Measurements from ENCODE around the gene SDHD. TPM values are rescaled to one million over a fixed set of nuclear protein-coding genes. Genes with fewer than 3 reads are reported as not detected.

Gene SDHD
- total and polyA plus RNA-seq, 9 of the 15 experiments (the other 6 are each of a cell fraction or from before 2014, with no cell fraction given): 150 to 1,225 (median 215) TPM

GRCh38 chr11:112044961-112045360 lies 41.7 kb upstream of the SDHD start (continued):
- TF ChIP-seq KDM1A (IDR thresholded peaks at IDR 0.05): peak; percentile 92 to 93
- no peak for TF ChIP-seq ZC3H11A (IDR thresholded peaks at IDR 0.05; ENCODE audit: low read depth, low read length)
- peak; percentile 94 for TF ChIP-seq MAFG (tag; conservative IDR thresholded peaks at IDR 0.05)
- peak in 1 of 2 experiments; percentile 56; a peak in 1 of 4 replicates for TF ChIP-seq ZMIZ1 (IDR thresholded peaks at IDR 0.05; ENCODE audit: low read depth in 2 of 2, low read length in 2 of 2)
- TF ChIP-seq POLR2AphosphoS5 (IDR thresholded peaks at IDR 0.05; ENCODE audit: control insufficient read depth, insufficient read depth, low read depth, low read length): peak; percentile 65; the same call in 1 of the 2 replicates
- TF ChIP-seq ESRRB (CRISPR knock-in tag; IDR thresholded peaks at IDR 0.05; ENCODE audit: borderline replicate concordance): no peak
- TF ChIP-seq RCOR1 (IDR thresholded peaks at IDR 0.05; ENCODE audit: borderline replicate concordance in 1 of 2, low read depth in 2 of 2, low read length in 2 of 2): peak; percentile 66 to 86; a peak in 3 of 4 replicates
- TF ChIP-seq PCBP1 (IDR thresholded peaks at IDR 0.05; ENCODE audit: low read depth, low read length, poor library complexity, severe bottlenecking): no peak
- no peak for TF ChIP-seq NELFE (IDR thresholded peaks at IDR 0.05; ENCODE audit: insufficient read depth, insufficient read length)
- no peak for TF ChIP-seq BRF2 (IDR thresholded peaks at IDR 0.05; ENCODE audit: borderline replicate concordance, insufficient read depth, insufficient read length)
- TF ChIP-seq FOXP1 (CRISPR knock-in tag; IDR thresholded peaks at IDR 0.05): no peak
- TF ChIP-seq IRF9 (tag; IDR thresholded peaks at IDR 0.05): no peak
- TF ChIP-seq MAFF (IDR thresholded peaks at IDR 0.05; ENCODE audit: low read length): peak; percentile 44; the same call in 1 of the 2 replicates
- TF ChIP-seq IFI16 (CRISPR knock-in tag; IDR thresholded peaks at IDR 0.05): no peak
- TF ChIP-seq UBTF (IDR thresholded peaks at IDR 0.05; ENCODE audit: borderline replicate concordance in 1 of 2, low read depth in 2 of 2, low read length in 2 of 2): no peak
- no peak for TF ChIP-seq ZZZ3 (IDR thresholded peaks at IDR 0.05)
- no peak for TF ChIP-seq KAT7 (CRISPR knock-in tag; IDR thresholded peaks at IDR 0.05; ENCODE audit: borderline replicate concordance)
- no peak for TF ChIP-seq TRIM25 (IDR thresholded peaks at IDR 0.05; ENCODE audit: borderline replicate concordance)

All from K562 (cell line).